Activated T-helper 1 cell treated with anti-CD3 and anti-CD28 coated beads, Interleukin-2, amount 50 U/mL, for 16 hours (primary cell): ENCODE measurements around the gene PTPN12.
"Not testable (repeated sequence)": the region's sequence is repeated elsewhere in the genome, so short reads cannot be mapped to it uniquely, and the experiment has no call there.

Experiments used
- DNase-seq, 2 donors: peaks; one replicate each; pipeline ENCODE4 v3.0.0-alpha.2; 2020; ENCODE audit warnings: low read depth in 1 of 2, low spot score in 1 of 2

PTPN12 gene

DNA sequence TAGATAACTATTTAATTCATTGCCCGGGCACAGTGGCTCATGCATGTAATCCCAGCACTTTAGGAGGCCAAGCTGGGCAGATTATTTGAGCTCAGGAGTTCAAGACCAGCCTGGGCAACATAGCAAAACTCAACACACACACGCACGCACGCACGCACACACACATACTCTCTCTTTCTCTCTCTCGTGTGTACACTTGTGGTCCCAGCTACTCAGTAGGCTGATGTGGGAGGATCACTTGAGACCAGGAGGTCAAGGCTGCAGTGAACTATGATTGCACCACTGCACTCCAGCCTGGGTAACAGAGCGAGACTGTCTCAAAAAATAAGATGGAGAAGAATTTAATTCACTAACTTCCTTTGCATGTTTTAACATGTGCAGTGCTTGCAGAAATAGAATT is 38.1 kb downstream of the PTPN12 start:
- DNase-seq, result no peak

DNA sequence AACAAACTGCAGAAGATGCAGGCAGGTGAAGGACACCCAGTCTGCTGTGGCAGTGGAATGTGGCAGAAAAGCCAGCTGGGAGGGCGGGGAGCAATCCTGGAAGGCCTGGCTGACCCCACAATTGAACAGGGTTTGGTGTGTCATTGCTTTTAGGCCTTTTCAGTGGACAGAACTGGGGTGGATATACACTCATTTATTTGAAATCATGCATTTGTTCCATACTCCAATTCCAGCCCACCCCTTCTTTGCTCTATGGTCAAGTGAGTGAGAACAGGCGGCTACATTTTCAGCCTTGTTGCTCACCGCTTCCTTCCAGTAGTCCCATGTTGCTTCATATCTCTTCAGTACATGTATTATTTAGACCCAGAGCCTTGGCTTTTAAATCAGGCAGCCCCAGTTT is 39.8 kb downstream of the PTPN12 start:
- no peak for DNase-seq

DNA sequence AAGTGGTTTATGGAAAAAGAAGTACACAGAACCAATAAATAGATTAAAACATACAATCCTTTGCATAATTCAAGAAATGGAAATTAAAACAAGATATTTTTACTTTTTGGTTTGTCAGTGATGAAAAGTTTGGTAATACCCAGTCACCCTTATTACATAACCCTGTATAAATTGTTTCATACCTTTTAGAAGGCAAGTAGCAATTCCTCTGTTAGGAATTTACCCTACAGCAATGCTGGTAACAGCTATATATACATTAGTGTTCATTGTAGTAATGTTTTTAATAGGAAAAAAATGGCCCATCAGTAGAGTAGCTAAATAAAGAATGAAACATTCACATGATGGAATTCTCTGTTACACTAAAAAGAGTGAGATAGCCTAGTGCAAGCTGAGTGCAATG is 42.7 kb downstream of the PTPN12 start:
- DNase-seq, result no peak

DNA sequence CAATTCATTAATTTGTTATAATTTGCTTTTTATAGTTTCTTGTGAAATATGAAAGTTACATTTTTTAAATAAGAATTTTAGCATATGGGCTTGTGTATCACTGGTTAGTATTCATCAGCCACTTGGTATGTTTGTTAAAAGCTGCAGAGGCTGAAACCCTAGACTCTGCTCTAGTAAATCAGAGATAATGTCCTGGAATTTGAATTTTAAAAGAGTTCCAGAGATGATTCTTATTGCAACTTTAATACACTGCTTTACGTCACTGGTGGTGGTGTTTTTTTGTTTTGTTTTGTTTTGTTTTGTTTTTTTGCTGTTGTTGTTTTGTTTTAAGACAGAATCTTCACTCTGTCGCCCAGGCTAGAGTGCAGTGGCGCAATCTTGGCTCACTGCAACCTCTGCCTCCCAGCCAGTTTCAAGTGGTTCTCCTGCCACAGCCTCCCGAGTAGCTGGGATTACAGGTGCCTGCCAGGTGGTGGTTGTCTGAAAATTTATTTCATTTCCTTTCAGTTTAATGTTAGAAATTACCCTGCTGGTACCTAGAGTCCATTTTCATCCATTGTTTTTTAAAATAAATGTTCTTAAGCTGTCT is 43.8 kb downstream of the PTPN12 start:
- no peak for DNase-seq

DNA sequence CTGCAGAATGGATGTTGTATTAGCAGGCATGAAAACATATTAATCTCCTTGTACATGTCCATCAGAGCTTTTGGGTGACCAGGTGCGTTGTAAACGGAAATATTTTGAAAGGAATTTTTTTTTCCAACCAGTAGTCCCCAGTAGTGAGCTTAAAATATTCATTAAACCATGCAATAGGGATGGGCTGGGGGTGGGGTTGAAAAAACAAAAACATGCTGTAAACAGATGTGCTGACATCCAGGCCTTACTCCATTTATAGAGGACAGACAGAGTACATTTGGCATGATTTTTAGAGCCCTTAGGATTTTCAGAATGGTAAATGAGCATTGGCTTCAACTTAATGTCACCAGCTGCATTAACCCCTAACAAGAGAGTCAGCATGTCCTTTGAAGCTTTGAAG is 50.2 kb downstream of the PTPN12 start:
- DNase-seq, result no peak

DNA sequence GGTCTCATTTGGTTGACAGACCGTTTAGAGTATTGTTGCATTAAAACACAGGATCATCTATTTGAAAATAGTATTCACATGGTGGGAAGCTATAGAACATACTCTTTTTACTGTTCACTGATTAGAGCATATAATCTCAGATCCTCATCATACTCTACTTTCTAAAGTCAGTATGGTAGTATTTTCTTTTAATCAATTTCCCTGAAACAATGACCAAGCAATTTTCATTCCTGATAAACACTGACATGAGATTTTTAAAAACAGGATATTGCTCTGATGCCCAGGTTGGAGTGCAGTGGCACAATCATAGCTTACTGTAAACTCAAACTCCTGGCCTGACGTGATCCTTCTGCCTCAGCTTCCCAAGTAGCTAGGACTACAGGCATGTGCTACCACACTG is 63.9 kb downstream of the PTPN12 start:
- no peak for DNase-seq

DNA sequence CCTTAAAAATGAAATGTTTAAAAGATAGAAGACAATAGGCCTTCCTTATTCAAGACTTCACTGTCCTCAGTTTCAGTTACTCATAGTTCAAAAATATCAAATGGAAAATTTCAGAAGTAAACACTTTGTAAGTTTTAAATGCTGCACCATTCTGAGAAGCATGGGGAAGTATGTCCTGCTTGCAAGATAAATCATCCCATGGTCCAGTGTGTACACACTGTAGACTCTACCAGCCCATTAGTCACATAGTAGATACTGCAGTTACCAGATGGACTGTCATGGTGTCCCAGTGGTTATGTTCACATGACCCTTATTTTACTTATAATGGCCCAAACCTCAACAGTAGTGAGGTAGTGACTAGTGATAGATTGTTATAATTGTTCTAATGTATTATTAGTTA is 69.5 kb downstream of the PTPN12 start:
- DNase-seq, result no peak

DNA sequence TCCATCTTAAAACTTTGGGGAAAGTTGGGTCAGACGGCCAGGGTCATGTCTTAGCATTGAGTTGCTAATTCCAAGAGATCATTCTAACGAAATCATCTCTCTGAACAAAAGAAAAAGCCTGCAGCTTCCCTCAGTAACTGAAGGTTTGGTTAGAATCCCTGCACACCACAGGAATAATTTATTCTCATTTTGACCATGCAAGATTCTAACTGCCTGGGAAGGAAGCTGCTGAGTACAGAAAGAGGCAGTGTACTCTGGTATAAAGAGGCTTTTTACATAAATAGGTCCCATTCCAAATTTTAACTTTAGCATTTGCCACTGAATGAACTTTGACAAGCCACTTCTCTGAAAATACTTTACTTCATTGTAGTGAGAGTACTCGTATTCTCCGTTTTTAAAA is 82.2 kb downstream of the PTPN12 start:
- no peak for DNase-seq

DNA sequence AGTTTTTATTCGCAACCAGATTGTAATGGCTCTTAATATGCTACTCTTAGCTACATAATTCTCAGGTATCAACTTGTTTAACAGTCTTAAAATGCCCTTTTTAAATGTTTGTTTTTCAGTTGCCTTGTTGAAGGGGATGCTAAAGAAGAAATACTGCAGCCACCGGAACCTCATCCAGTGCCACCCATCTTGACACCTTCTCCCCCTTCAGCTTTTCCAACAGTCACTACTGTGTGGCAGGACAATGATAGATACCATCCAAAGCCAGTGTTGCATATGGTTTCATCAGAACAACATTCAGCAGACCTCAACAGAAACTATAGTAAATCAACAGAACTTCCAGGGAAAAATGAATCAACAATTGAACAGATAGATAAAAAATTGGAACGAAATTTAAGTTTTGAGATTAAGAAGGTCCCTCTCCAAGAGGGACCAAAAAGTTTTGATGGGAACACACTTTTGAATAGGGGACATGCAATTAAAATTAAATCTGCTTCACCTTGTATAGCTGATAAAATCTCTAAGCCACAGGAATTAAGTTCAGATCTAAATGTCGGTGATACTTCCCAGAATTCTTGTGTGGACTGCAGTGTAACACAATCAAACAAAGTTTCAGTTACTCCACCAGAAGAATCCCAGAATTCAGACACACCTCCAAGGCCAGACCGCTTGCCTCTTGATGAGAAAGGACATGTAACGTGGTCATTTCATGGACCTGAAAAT is 89.7 kb downstream of the PTPN12 start:
- DNase-seq, result no peak

DNA sequence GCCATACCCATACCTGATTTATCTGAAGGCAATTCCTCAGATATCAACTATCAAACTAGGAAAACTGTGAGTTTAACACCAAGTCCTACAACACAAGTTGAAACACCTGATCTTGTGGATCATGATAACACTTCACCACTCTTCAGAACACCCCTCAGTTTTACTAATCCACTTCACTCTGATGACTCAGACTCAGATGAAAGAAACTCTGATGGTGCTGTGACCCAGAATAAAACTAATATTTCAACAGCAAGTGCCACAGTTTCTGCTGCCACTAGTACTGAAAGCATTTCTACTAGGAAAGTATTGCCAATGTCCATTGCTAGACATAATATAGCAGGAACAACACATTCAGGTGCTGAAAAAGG is 90.2 kb downstream of the PTPN12 start:
- no peak for DNase-seq

DNA sequence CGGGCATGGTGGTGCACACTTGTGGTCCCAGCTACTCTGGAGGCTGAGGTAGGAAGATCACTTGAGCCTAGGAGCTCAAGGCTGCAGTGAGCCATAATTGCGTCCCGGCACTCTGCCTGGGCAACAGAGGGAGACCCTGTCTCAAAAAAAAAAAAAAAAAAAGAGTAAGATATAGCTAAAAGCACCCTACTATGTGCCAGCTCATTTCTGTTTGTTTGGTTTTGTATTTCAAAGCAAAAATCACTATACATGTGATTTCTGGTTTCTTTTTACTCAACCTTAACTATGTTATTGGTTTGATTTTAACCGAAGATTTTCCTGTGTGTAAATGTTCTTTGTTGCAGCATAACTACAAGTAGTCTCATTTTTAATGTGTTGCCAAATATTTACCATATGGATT is 92.7 kb downstream of the PTPN12 start:
- no peak for DNase-seq

DNA sequence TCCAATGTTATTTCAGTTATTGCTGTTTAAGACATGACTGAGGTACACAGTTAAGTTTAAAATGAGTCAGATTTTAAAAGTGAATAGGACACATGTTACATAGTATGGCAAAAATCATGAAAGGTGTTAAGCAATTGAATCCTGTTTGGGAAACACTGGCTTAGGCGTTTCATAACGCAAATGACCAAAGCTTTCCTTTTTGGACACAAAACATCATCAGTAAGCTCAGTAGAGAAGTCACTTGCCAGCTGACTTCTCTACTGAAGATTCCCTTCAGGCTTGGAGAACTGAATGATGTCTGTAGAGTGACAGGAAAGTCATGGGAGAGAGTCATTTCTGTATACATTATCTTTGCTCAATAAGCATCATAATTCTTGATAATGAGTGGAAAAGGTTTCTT is 94.7 kb downstream of the PTPN12 start:
- DNase-seq, result no peak

DNA sequence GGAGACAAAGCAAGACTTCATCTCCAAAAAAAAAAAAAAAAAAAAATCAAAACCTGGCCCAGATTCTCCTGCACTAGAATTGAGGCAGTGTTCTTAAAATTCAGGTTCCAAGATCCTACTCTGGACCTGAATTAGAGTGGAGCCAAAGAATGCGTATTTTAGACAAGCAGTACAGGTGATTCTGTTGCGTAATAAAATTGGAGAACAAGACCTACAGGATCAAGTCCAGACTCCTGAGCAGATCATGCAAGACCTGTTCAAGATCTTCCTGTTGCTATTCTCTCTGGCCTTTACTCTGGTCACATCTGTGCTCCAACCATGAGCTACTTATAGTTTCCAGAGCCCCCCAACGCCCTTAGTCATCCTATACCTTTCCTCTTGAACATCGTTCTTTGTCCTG is 107.7 kb downstream of the PTPN12 start:
- no peak for DNase-seq

DNA sequence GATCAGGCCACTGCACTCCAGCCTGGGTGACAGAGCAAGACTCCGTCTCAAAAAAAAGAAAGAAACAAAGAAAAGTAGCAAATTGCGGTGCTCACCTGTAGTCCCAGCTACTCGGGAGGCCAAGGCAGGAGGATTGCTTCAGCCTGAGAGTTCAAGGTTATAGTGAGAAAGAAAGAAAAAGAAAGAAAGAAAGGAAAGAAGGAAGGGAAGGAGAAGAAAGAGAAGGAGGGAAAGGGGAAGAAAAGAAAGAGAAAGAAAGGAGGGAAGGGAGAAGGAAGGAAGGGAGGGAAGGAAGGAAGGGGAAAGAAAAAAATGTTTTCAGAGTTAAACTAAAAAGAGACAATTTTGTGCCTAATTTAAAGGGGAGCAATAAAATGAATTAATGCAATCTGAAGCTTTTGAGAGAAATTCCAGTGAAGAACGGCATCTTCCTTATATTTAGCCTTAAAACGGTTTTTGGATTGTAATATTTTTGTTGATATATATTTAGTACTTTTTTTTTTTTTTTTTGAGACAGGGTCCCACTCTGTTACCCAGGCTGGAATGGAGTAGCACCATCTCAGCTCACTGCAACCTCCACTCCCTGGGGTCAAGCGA is 111.7 kb downstream of the PTPN12 start:
- DNase-seq, result no peak

DNA sequence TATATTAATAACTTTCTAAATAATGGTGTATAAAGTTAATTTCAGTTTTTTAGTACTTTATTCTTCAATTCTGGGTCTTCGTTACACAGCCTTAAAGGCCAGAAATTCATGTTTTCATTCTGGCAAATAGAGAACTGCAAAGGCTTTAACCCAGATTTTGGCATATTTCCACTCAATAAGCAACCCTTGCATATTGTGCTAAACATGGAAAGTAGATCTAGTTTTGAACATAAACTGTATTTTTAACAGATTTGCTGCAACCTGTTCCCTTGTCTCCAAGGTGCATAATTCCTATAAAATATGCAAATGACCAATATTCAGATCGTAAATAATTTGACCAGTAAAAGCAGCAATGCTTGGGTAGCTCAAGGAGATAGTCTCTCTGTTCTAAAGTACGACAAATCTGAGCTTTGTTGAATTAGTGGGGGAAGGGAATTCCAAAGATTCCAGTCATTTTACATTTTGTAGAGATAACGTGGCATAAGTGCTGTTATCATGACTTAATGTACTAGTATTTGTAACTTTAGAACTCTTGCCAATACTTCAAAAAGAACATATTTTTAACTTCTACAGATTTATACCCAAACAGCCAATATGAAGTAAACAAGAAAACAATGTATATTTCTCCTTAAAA is 112.7 kb downstream of the PTPN12 start:
- no peak for DNase-seq

DNA sequence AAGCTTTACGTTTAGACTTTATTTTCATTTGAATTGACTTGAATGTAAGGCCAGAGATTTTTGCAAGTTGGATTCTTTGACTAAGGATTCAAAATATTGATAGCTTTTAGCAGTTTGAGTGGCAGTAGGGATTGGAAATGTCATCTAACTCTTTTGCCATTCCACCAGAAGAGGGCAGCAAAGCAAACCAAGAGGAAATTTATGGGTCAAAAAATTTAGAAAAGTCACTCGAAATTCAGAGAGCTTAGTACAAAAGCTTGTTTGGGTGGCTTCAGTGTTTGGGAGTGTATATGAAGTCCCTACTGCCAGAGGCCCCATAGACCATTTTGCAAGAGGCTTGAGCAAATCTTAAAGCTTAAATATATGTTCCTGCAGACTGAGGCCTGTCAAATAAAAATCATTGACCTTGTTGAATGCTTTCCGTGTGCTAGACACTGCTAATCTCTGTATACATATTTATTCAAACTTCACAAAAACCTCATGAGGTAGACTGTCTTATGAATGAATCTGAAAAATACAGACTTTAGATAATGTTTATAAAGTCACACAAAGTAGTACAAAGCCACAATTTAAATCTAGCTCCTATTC is 114.6 kb downstream of the PTPN12 start:
- DNase-seq, result no peak

DNA sequence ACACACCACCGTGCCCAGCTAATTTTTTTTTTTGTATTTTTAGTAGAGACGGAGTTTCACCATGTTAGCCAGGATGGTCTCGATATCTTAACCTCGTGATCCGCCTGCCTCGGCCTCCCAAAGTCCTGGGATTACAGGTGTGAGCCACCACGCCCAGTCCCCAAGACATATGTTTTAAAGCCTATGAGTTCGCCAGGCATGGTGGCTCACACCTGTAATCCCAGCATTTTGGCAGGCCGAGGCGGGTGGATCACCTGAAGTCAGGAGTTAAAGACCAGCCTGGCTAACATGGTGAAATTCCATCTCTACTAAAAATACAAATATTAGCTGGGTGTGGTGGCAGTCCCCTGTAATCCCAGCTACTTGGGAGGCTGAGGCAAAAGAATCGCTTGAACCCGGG is 115.7 kb downstream of the PTPN12 start:
- not testable (repeated sequence) for DNase-seq

DNA sequence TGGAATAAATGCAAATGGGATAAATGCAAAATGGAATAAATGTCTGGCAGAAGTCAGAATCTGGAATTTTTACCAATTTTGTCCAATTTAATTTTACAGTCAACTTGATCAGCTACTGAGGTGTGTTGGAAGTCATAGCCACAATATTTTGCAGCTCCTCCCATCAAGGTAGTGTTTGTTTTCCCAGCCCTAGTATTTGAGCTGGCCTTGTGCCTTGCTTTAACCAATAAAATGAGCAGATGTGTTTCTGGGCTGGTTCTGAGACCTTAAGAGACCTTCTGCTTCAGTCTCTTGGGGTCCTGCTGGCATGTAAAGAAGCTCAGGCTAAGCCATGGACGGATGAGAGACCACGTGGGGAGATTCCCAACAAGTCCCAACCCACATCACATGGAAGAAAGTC is 116.5 kb downstream of the PTPN12 start:
- no peak for DNase-seq

DNA sequence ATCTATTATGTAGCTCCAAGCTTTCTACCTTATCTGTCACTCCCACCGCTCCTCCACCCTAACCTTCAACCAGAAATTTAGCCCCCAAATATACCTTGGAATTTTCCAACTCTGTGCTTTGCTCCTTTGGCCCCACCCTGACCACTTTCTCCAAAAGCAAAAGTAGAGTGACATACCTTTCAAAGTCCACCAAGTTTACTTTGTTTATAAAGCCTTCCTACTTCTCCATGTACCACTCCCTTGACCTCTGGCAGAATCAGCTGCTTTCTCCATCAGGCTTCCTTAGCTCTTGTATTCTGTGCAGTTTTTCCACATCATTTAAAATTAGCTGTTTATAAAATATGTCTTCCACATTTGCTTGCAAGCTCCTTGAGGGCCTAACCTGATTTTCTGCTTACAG is 118.3 kb downstream of the PTPN12 start:
- no peak for DNase-seq

DNA sequence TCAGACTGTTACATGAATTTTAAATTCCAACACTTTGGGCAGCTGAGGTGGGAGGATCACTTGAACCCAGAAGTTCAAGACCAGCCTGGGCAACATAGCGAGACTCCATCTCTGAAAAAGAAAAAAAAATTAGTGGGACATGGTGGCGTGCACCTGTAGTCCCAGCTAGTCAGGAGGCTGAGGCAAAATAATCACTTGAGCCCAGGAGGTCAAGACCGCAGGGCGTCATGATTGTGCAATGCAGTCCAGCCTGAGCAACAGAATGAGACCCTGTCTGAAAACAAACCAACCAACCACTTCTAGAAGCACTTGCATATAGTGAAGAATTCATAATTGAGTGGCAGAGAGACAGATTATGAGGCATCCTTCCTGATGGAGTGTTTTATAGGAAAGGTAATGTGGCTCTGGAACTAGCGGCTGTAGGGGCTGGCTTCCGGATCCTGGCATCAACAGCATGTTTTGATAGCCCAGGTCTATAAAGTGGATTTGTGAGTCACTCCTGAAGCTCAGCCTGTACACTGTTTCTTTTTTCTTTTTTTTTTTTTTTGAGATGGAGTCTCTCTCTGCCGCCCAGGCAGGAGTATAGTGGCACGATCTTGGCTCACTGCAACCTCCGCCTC is 118.9 kb downstream of the PTPN12 start:
- no peak for DNase-seq

DNA sequence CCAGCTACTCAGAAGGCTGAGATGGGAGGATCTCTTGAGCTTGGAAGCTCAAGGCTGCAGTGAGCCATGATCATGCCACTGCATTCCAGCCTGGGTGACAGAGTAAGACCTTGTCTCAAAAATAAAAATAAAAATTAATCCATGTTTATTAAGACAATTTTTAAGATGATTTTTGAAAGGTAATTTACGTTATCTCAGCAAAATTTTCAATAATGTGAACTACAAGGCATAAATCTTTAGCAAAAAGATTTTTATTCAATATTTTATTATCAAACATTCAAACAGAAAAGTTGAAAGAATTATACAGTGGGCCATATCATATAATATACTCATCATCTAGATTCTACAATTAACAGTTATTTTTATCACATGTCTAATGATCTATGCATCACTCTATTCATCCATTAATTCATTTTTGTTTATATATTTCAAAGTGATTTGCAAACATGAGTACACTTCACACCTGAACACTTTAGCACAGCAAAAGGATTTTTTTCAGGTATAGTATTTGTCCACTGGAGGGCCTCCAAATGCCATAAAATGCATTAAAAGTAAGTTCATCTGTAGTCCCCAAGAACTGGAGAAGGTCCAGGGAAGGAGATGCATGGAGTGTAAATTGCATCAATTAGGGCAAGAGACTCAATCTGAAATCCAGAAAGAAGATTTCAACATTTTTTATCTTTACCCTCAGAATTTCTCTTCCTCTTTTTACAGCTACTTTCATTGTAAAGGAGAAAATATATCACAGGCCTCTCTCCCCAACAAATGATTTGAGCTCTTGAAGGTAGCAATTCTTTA is 120.5 kb downstream of the PTPN12 start:
- no peak for DNase-seq
